ENCODE measurements around the gene VPS16. TPM values are rescaled to one million over a fixed set of nuclear protein-coding genes. Genes with fewer than 3 reads are reported as not detected.

Gene VPS16
- total and polyA plus RNA-seq, 2 donors (not counting 1 experiment from before 2014, with no cell fraction given): 63.0 to 68.2 TPM

DNA sequence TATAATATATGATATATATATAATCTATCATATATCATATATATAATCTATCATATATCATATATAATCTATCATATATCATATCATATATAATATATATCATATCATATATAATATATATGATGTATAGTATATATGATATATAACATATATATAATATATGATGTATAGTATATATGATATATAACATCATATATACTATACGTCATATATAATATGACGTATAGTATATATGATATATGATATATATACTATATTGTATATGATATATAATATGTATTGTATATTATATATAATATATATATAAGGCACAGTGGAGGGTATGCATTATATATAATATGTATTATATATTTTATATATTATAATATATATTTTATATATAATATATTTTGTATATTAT, 69.4 kb downstream of the VPS16 start:
- Histone ChIP-seq H2AFZ (ENCODE audit: insufficient read depth, low read depth, low read length, poor library complexity, severe bottlenecking) (no peak overlapping the region), H3K27ac (ENCODE audit: low read length in 2 of 2) (no peak overlapping the region), H3K4me2 (replicated peaks; ENCODE audit: low read depth, low read length, poor library complexity, severe bottlenecking) (no peak overlapping the region), H3K9ac (ENCODE audit: low read length) (no peak overlapping the region), H3K27me3 (replicated peaks in 1 of 4; ENCODE audit: control extremely low read depth in 1 of 4, control insufficient read depth in 3 of 4, insufficient read depth in 4 of 4, low read length in 3 of 4) (no peaks in the 10 kb centered on the region), H3K4me1 (ENCODE audit: control insufficient read depth in 2 of 2, insufficient read depth in 2 of 2, low read length in 2 of 2) (no peaks in the 10 kb centered on the region), H4K20me1 (ENCODE audit: control insufficient read depth, insufficient read depth, low read length, poor library complexity, severe bottlenecking) (peaks cover 4% of the 10 kb centered on the region), H3K36me3 (replicated peaks in 1 of 2; ENCODE audit: control extremely low read depth in 1 of 2, control insufficient read depth in 1 of 2, extremely low read depth in 1 of 2, insufficient read depth in 2 of 2, low read length in 1 of 2) (peaks cover 0 to 7% of the 10 kb centered on the region in 2 experiments), H3K4me3 (ENCODE audit: control extremely low read depth in 1 of 5, extremely low read depth in 1 of 5, insufficient read depth in 1 of 5, low read depth in 2 of 5, low read length in 4 of 5) (no peak overlapping the region), H3K79me2 (ENCODE audit: control insufficient read depth, insufficient read depth, low read length) (peaks cover 21% of the 10 kb centered on the region), H3K9me3 (ENCODE audit: control extremely low read depth in 1 of 3, control insufficient read depth in 2 of 3, insufficient read depth in 1 of 3, low read length in 2 of 3) (no peaks in the 10 kb centered on the region)
- CTCF ChIA-PET: no interaction called here
- Mint-ChIP-seq H3K27me3 (no peaks in the 10 kb centered on the region), H3K27ac (no peak overlapping the region), H3K9me3 (ENCODE audit: insufficient read depth) (no peaks in the 10 kb centered on the region), H3K4me3 (no peak overlapping the region), H3K4me1 (peaks cover 7% of the 10 kb centered on the region)
- no peak for DNase-seq
- POLR2A ChIA-PET: no interaction called here
- intact Hi-C loops (cut with micrococcal nuclease): no loop called here
- TF ChIP-seq, protein P1, sequence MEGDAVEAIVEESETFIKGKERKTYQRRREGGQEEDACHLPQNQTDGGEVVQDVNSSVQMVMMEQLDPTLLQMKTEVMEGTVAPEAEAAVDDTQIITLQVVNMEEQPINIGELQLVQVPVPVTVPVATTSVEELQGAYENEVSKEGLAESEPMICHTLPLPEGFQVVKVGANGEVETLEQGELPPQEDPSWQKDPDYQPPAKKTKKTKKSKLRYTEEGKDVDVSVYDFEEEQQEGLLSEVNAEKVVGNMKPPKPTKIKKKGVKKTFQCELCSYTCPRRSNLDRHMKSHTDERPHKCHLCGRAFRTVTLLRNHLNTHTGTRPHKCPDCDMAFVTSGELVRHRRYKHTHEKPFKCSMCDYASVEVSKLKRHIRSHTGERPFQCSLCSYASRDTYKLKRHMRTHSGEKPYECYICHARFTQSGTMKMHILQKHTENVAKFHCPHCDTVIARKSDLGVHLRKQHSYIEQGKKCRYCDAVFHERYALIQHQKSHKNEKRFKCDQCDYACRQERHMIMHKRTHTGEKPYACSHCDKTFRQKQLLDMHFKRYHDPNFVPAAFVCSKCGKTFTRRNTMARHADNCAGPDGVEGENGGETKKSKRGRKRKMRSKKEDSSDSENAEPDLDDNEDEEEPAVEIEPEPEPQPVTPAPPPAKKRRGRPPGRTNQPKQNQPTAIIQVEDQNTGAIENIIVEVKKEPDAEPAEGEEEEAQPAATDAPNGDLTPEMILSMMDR (IDR thresholded peaks at IDR 0.05): no peak
- TF ChIP-seq EZH2 (IDR thresholded peaks at IDR 0.05; ENCODE audit: borderline replicate concordance, insufficient read depth, low read depth, low read length, poor library complexity, severe bottlenecking): no peak
- ATAC-seq (ENCODE audit: low read depth): no peak
- no CpG with 5 or more reads among the region's 2 CpGs for WGBS (ENCODE audit: insufficient coverage)

DNA sequence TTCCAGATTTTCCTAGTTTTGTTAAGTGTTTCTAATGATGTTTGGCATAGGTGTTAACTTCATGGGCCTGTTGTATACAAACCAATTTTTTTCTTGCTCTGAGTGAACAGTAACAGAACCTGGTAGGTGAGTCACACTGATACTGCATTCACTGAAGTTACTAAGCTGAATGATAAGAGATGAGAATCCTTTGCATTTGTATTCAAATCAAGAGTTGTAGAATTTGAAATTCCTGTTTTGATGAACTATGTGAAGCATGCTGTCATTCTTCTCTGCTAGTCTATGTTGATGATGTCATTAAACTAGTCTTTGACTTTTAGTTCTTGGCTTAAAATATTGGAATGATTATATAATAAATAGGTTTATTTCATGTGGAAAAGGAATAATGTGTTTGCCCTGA, 70.7 kb downstream of the VPS16 start:
- DNase-seq (no peak), ATAC-seq (ENCODE audit: low read depth) (no peak)
- Histone ChIP-seq H2AFZ (ENCODE audit: insufficient read depth, low read depth, low read length, poor library complexity, severe bottlenecking) (no peak overlapping the region), H3K4me1 (ENCODE audit: control insufficient read depth in 2 of 2, insufficient read depth in 2 of 2, low read length in 2 of 2) (no peaks in the 10 kb centered on the region), H3K4me3 (ENCODE audit: control extremely low read depth in 1 of 5, extremely low read depth in 1 of 5, insufficient read depth in 1 of 5, low read depth in 2 of 5, low read length in 4 of 5) (no peak overlapping the region), H4K20me1 (ENCODE audit: control insufficient read depth, insufficient read depth, low read length, poor library complexity, severe bottlenecking) (peaks cover 7% of the 10 kb centered on the region), H3K27ac (ENCODE audit: low read length in 2 of 2) (no peak overlapping the region), H3K9ac (ENCODE audit: low read length) (no peak overlapping the region), H3K4me2 (replicated peaks; ENCODE audit: low read depth, low read length, poor library complexity, severe bottlenecking) (no peak overlapping the region), H3K27me3 (replicated peaks in 1 of 4; ENCODE audit: control extremely low read depth in 1 of 4, control insufficient read depth in 3 of 4, insufficient read depth in 4 of 4, low read length in 3 of 4) (no peaks in the 10 kb centered on the region), H3K79me2 (ENCODE audit: control insufficient read depth, insufficient read depth, low read length) (peaks cover 26% of the 10 kb centered on the region), H3K36me3 (replicated peaks in 1 of 2; ENCODE audit: control extremely low read depth in 1 of 2, control insufficient read depth in 1 of 2, extremely low read depth in 1 of 2, insufficient read depth in 2 of 2, low read length in 1 of 2) (peaks cover 0 to 5% of the 10 kb centered on the region in 2 experiments), H3K9me3 (ENCODE audit: control extremely low read depth in 1 of 3, control insufficient read depth in 2 of 3, insufficient read depth in 1 of 3, low read length in 2 of 3) (no peaks in the 10 kb centered on the region)
- no peak overlapping the region for H3K27ac Mint-ChIP-seq
- CTCF ChIA-PET: no interaction called here
- POLR2A ChIA-PET: no interaction called here
- peaks cover 7% of the 10 kb centered on the region for H3K4me1 Mint-ChIP-seq
- no peaks in the 10 kb centered on the region for H3K27me3 Mint-ChIP-seq
- H3K4me3 Mint-ChIP-seq: no peak overlapping the region
- intact Hi-C loops (cut with micrococcal nuclease): no loop called here
- no peaks in the 10 kb centered on the region for H3K9me3 Mint-ChIP-seq (ENCODE audit: insufficient read depth)
- TF ChIP-seq, protein P1 (IDR thresholded peaks at IDR 0.05): no peak
- TF ChIP-seq EZH2 (IDR thresholded peaks at IDR 0.05; ENCODE audit: borderline replicate concordance, insufficient read depth, low read depth, low read length, poor library complexity, severe bottlenecking): no peak
